Ovary (tissue), 10 donors: ENCODE measurements around the gene TBX1. TPM values are rescaled to one million over a fixed set of nuclear protein-coding genes. Genes with fewer than 3 reads are reported as not detected.

Experiments
- DNase-seq, 5 donors: peaks; one replicate each; pipeline ENCODE4 v3.0.0-alpha.2; 2019 to 2020
- H3K27ac ChIP-seq, 2 donors: fragments of 200-600 bp; one replicate each; pipeline versions ENCODE4 v1.5.1 to v1.8.0; 2019 to 2022
- H3K27me3 ChIP-seq: fragments of 200-600 bp; one replicate; pipeline ENCODE4 v1.8.0; 2022
- H3K36me3 ChIP-seq: fragments of 200-600 bp; sonication (generic); one replicate; pipeline ENCODE4 v1.5.1; 2019
- H3K4me1 ChIP-seq: one replicate; pipeline ENCODE4 v1.8.1; 2013; ENCODE audit warnings: mild to moderate bottlenecking, moderate library complexity; ENCODE audit not compliant: insufficient read depth
- H3K4me3 ChIP-seq: fragments of 200-600 bp; sonication (generic); one replicate; pipeline ENCODE4 v1.5.1; 2017
- H3K9me3 ChIP-seq, 2 donors: fragments of 200-600 bp in 1 of 2; sonication (generic) in 1 of 2; one replicate each; pipeline versions ENCODE4 v1.5.1 to v1.8.1; 2013 to 2019; ENCODE audit warnings: mild to moderate bottlenecking in 1 of 2, moderate library complexity in 1 of 2
- CTCF ChIP-seq, 3 donors: fragments of 450-650 bp in 2 of 3; fragments of 200-600 bp in 1 of 3; IDR thresholded peaks; one replicate each; pipeline versions ENCODE4 v1.5.1 to v1.8.0; 2016 to 2022; ENCODE audit warnings: antibody characterized with exemption in 3 of 3, mild to moderate bottlenecking in 1 of 3
- EP300 ChIP-seq: sonication (generic); formaldehyde crosslinking; IDR thresholded peaks from one replicate; pipeline ENCODE4 v1.6.1; 2017; ENCODE audit warnings: antibody characterized with exemption
- POLR2A ChIP-seq: fragments of 450-650 bp; IDR thresholded peaks from one replicate; pipeline ENCODE4 v1.6.1; 2017; ENCODE audit warnings: antibody characterized with exemption, mild to moderate bottlenecking, moderate library complexity
- WGBS, 3 donors: extraction: QIAGEN DNeasy Blood & Tissue Kit in 1 of 3; methylation state at CpG; one replicate each; pipeline versions ENCODE4 v1.1.5 to v1.1.7; 2013 to 2017; 5-methylcytosine and 5-hydroxymethylcytosine counted together
- intact Hi-C, 4 donors: fragments of 100-400 bp; cut with DNase I; formaldehyde crosslinking; loops; one replicate each; pipeline versions ENCODE4 v1.11.0 to v1.15.1; 2022 to 2023
- long read RNA-seq, 3 donors: library from polyadenylated mRNA in 2 of 3; unstranded in 2 of 3; transcript quantifications; one replicate each; pipeline ENCODE4 v2.0.0 and lab custom pipeline, GENCODE V29; 2021 to 2026
- polyA plus RNA-seq, 2 donors: library from polyadenylated mRNA; stranded (reverse); fragments of 200-250 nt in 1 of 2; fragments of 350-450 nt in 1 of 2; fragmentation: Illumina TruSeq in 1 of 2; extraction: RNeasy Lipid Tissue Mini Kit (QIAGEN cat#74804) in 1 of 2; gene quantifications; one replicate each; pipeline ENCODE4 v1.2.3, GENCODE V29; 2013 to 2014
- total RNA-seq, 7 donors: library from RNA; depleted of rRNA in 2 of 7; stranded (reverse); fragments of >200 nt in 2 of 7; fragmentation: NEBNext Ultra II Directional in 3 of 7; extraction: Animal tissue kit (Norgen Biotek cat#: 25700) in 3 of 7; gene quantifications; one replicate each; pipeline versions ENCODE4 v1.1.0 to v1.2.4, GENCODE V29; 2016 to 2023
- donor health status: DM: no; HTN: no; CAD: no; lungs with moderate emphysema.
- donor health status: DM: no; HTN: no; CAD: no.
- donor health status: Bipolar disorder and iron deficiency.
- donor health status: DM: yes; HTN: yes; CAD: no.
- donor health status: DM: no; HTN: no; CAD: no.
- donor health status: DM: yes; HTN: yes; CAD: no.

Gene TBX1
- total RNA-seq: 10 to 100 TPM in 1 of 7 donors, 1 to 10 TPM in 5, not detected in 1; 1.5 to 23.8 (median 2.9) TPM
- 1 to 10 TPM; 1.2 to 3.2 TPM for polyA plus RNA-seq
- long read RNA-seq, donor 1, partial matches to known transcripts: 0 of 2 reads
- long read RNA-seq, donor 1, other reads (novel, unspliced or antisense): 2 of 2 reads
- long read RNA-seq, donor 2, partial matches to known transcripts: 0 of 7 reads
- long read RNA-seq, donor 2, other reads (novel, unspliced or antisense): 0 of 7 reads
- long read RNA-seq, donor 3, partial matches to known transcripts: 5 of 11 reads
- long read RNA-seq, donor 3, other reads (novel, unspliced or antisense): 4 of 11 reads

DNA sequence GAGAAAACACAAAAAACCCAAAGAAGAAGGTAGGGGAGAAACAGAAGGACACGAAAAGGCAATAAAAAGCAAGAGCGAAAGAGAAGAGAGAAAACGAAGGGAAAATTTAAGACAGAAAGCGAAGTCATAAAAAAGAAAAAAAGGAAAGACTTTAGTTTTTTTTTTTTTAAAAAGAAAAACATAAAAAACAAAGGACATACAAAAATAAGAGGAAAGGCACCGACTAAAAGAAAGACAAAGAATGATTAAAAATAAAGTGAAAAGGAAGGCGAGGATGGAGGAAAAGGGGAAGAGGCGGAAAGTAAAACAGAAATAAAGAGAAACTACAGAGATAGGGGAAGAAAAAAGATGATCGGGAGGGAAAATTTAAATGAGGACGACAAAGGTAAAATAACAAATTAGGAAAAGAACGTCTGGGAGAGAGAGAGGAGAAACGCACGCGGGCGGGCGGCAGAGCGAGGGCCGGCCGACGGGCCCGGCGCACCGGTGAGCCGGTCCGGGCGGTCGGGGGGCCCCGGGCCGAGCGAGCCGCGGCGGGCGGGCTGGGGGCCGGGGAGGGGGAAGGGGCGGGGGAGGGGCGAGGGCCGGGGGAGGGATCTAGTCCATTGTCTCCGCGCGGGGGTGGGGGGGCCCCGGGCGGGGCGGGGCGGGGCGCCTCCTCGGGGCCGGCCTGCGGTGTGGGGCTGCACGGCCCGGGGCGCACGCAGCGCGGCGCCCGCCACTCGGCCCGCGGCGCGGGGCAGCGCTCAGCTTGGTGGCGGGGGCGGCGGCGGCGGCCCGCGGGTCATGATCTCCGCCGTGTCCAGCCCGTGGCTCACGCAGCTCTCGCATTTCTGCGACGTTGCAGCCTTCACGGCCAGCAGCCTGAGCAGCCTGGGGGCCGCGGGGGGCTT, at the start of gene TBX1:
TBX1 (plus strand) TSS at position 721 of the 893 bp plus-strand sequence; CDS start at position 787, 66 bp downstream.
- Histone ChIP-seq H3K4me3 (no peak within 1 kb of the TSS), H3K9me3 (no peaks in the 10 kb centered on the region), H3K27me3 (peaks cover 7% of the 10 kb centered on the region), H3K36me3 (no peaks in the 10 kb centered on the region), H3K27ac (no peak within 1 kb of the TSS), H3K4me1 (no peaks in the 10 kb centered on the region)
- no peak for DNase-seq
- WGBS, 3 donors: 3 to 6% (median 6%) methylated on average over 37 to 57 of the region's 79 CpGs
- intact Hi-C loops: no loop called here
- TF ChIP-seq EP300 (no peak), CTCF (IDR thresholded peaks at IDR 0.05) (no peak), POLR2A (no peak)

- peaks cover 10% of the 10 kb centered on the region for H3K4me1 ChIP-seq
- H3K36me3 ChIP-seq: no peaks in the 10 kb centered on the region
- TF ChIP-seq EP300 (no peak), POLR2A (no peak), CTCF (IDR thresholded peaks at IDR 0.05) (no peak)
- no peaks in the 10 kb centered on the region for H3K9me3 ChIP-seq
- 88 to 89% (median 88%) methylated on average over 13 of the region's 13 CpGs for WGBS, 3 donors
- no peak overlapping the region for H3K27ac ChIP-seq
- intact Hi-C loops: no loop called here
- H3K4me3 ChIP-seq: no peak overlapping the region
- peak in 1 of 5 donors; percentile 29 for DNase-seq
- H3K27me3 ChIP-seq: no peaks in the 10 kb centered on the region
These were observed 47.3 kb upstream of the TBX1 start for GRCh38 chr22:19713245-19713644.

DNA sequence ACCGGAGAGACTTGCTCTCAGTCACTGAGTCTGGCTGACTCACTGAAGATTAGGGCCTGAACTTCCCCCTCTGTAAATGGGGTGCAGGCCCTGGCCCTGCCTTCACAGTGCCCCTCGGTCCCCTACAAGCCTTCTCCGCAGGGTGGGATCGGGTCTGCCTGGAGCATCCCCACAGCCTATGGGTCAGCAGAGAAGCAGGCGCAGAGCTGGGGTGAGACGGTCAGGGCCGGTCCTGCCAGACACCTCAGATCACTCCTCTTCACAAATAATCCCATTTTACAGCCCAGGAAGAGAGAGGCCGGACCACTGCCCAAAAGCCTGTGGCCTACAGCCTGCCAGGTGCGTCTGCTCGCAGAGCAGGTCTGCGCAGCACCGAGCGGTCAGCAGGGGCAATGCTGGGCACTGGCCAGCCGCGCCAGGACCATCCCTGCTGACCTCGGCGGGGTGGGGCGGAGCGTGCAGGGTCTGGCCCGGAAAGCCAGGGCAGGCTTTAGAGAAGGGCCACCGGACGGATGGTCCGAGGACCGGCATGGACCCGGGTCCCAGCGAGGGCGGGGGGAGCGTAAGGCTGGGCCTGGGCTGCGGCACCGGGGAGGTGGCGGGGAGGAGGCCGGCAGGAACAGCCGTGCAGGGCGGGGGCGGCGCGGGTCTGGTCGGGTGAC, 46.8 kb upstream of the TBX1 start:
- intact Hi-C loops: no loop called here
- WGBS, 3 donors: 16 to 28% (median 20%) methylated on average over 24 to 38 of the region's 38 CpGs
- Histone ChIP-seq H3K4me3 (peak overlapping the region; percentile 57), H3K9me3 (no peaks in the 10 kb centered on the region), H3K27ac (no peak overlapping the region), H3K36me3 (no peaks in the 10 kb centered on the region), H3K4me1 (peaks cover 11% of the 10 kb centered on the region), H3K27me3 (no peaks in the 10 kb centered on the region)
- TF ChIP-seq POLR2A: no peak
- TF ChIP-seq CTCF (IDR thresholded peaks at IDR 0.05): no peak
- no peak for TF ChIP-seq EP300
- DNase-seq: peak in 3 of 5 donors; percentile 46 to 64 (median 56)
